ENCODE data around the gene THSD4.
"Not testable (repeated sequence)": the region's sequence is repeated elsewhere in the genome, so short reads cannot be mapped to it uniquely, and the experiment has no call there.

Gene THSD4

GRCh38 chr15:71124937-71125790 is 9.9 kb downstream of the THSD4 start:
- no peak for DNase-seq

- no peak for DNase-seq
Observed at GRCh38 chr15:71125831-71126450, 10.7 kb downstream of the THSD4 start.

- no peak for DNase-seq
Observed at GRCh38 chr15:71127083-71127482, 11.8 kb downstream of the THSD4 start.

- not testable (repeated sequence) for DNase-seq
Observed at GRCh38 chr15:71128159-71128558, 12.9 kb downstream of the THSD4 start.

- DNase-seq, result no peak
Observed at GRCh38 chr15:71128939-71129562, 13.8 kb downstream of the THSD4 start.

GRCh38 chr15:71129669-71130068 is 14.4 kb downstream of the THSD4 start:
- DNase-seq, result no peak

- no peak for DNase-seq
Observed at GRCh38 chr15:71131601-71132362, 16.5 kb downstream of the THSD4 start.

GRCh38 chr15:71133747-71134472 is 18.6 kb downstream of the THSD4 start:
- DNase-seq, result no peak

GRCh38 chr15:71136159-71136783 is 21.0 kb downstream of the THSD4 start:
- DNase-seq, result no peak

- DNase-seq, result no peak
Observed at GRCh38 chr15:71136793-71137518, 21.7 kb downstream of the THSD4 start.

GRCh38 chr15:71138473-71138872 is 23.2 kb downstream of the THSD4 start:
- DNase-seq, result no peak

GRCh38 chr15:71139241-71139640 is 24.0 kb downstream of the THSD4 start:
- no peak for DNase-seq

- DNase-seq, result no peak
Observed at GRCh38 chr15:71141572-71141971, 26.3 kb downstream of the THSD4 start.

GRCh38 chr15:71142780-71143179 is 27.5 kb downstream of the THSD4 start:
- DNase-seq, result no peak

- no peak for DNase-seq
Observed at GRCh38 chr15:71143373-71144310, 28.4 kb downstream of the THSD4 start.

GRCh38 chr15:71145648-71146047 is 30.4 kb downstream of the THSD4 start:
- no peak for DNase-seq

GRCh38 chr15:71146580-71146982 is 31.3 kb downstream of the THSD4 start:
- no peak for DNase-seq

- DNase-seq, result no peak
Observed at GRCh38 chr15:71148048-71148447, 32.8 kb downstream of the THSD4 start.

GRCh38 chr15:71149646-71150557 is 34.6 kb downstream of the THSD4 start:
- DNase-seq, result no peak
